Smooth muscle cell (in vitro differentiated cells): ENCODE results near the gene KCNJ6. TPM values are rescaled to one million over a fixed set of nuclear protein-coding genes. Genes with fewer than 3 reads are reported as not detected.

Experiments used
- DNase-seq: peaks from one replicate; lab custom pipeline; 2025; ENCODE audit not compliant: unreplicated experiment; lab: John Stamatoyannopoulos, UW
- H2AFZ ChIP-seq: fragments of 200-600 bp; sonication (generic); 2 replicates; pipeline ENCODE4 v1.6.0; 2016; ENCODE audit warnings: antibody characterized with exemption, low read depth, mild to moderate bottlenecking
- H3F3A ChIP-seq: fragments of 200-600 bp; sonication (generic); 2 replicates; pipeline ENCODE4 v1.6.0; 2017; ENCODE audit warnings: antibody characterized with exemption, low read depth
- H3K27ac ChIP-seq: fragments of 200-600 bp; sonication (generic); 2 replicates; pipeline ENCODE4 v1.5.1; 2016; ENCODE audit warnings: low read depth, mild to moderate bottlenecking
- H3K27me3 ChIP-seq: fragments of 200-600 bp; sonication (generic); 2 replicates; pipeline ENCODE4 v1.6.1; 2016; ENCODE audit warnings: low read depth, mild to moderate bottlenecking
- H3K36me3 ChIP-seq: fragments of 200-600 bp; sonication (generic); 2 replicates; pipeline ENCODE4 v1.5.1; 2016; ENCODE audit warnings: low read depth
- H3K4me1 ChIP-seq: fragments of 200-600 bp; sonication (generic); 2 replicates; pipeline ENCODE4 v1.5.1; 2016; ENCODE audit warnings: low read depth
- H3K4me2 ChIP-seq: fragments of 200-600 bp; sonication (generic); 2 replicates; pipeline ENCODE4 v1.6.0; 2016; ENCODE audit warnings: mild to moderate bottlenecking
- H3K4me3 ChIP-seq: fragments of 200-600 bp; sonication (generic); 2 replicates; pipeline ENCODE4 v1.5.1; 2016; ENCODE audit warnings: mild to moderate bottlenecking
- H3K79me2 ChIP-seq: fragments of 200-600 bp; sonication (generic); 2 replicates; pipeline ENCODE4 v1.6.0; 2016; ENCODE audit warnings: low read depth, mild to moderate bottlenecking
- H3K9ac ChIP-seq: fragments of 200-600 bp; sonication (generic); 2 replicates; pipeline ENCODE4 v1.6.0; 2016; ENCODE audit warnings: low read depth
- H3K9me3 ChIP-seq: fragments of 200-600 bp; sonication (generic); replicated peaks from 2 replicates; pipeline ENCODE4 v1.5.1; 2016; ENCODE audit warnings: low read depth
- H4K20me1 ChIP-seq: fragments of 200-600 bp; sonication (generic); 2 replicates; pipeline ENCODE4 v1.6.0; 2016; ENCODE audit warnings: low read depth
- CTCF ChIP-seq: fragments of 200-600 bp; sonication (generic); IDR thresholded peaks from 2 replicates; pipeline ENCODE4 v1.5.1; 2017; ENCODE audit warnings: borderline replicate concordance, mild to moderate bottlenecking, antibody characterized with exemption; ENCODE audit not compliant: insufficient read depth, poor library complexity, severe bottlenecking
- WGBS: methylation state at CpG from one replicate; pipeline ENCODE4 v1.1.7; 2016; ENCODE audit warnings: low lambda C conversion rate; 5-methylcytosine and 5-hydroxymethylcytosine counted together
- polyA plus RNA-seq: library from polyadenylated mRNA; unstranded; fragments of >200 nt; fragmentation: Nextera tagmentation; extraction: Ambion mirVana; gene quantifications from 2 replicates; pipeline ENCODE4 v1.2.1, GENCODE V29; 2016
- total RNA-seq: library from RNA; depleted of rRNA; stranded (reverse); fragments of >200 nt; gene quantifications from 2 replicates; pipeline ENCODE4 v1.2.3, GENCODE V29; 2014

The KCNJ6 gene
- total and polyA plus RNA-seq, 2 experiments from 2014 or later: 0.15 to 0.27 TPM

GRCh38 chr21:37566790-37567615 lies 349.3 kb downstream of the KCNJ6 start:
- no peak overlapping the region for H3K9ac ChIP-seq
- H3K36me3 ChIP-seq: no peaks in the 10 kb centered on the region
- no peak for TF ChIP-seq CTCF
- no peaks in the 10 kb centered on the region for H3K9me3 ChIP-seq
- H3K4me1 ChIP-seq: peaks cover 8% of the 10 kb centered on the region
- H2AFZ ChIP-seq: no peak overlapping the region
- H3K4me3 ChIP-seq: no peak overlapping the region
- no peak overlapping the region for H3K27ac ChIP-seq
- WGBS: 89% methylated on average over 14 of the region's 14 CpGs
- no peaks in the 10 kb centered on the region for H4K20me1 ChIP-seq
- no peaks in the 10 kb centered on the region for H3K79me2 ChIP-seq
- DNase-seq: no peak
- H3K27me3 ChIP-seq: no peaks in the 10 kb centered on the region
- H3K4me2 ChIP-seq: no peak overlapping the region
- H3F3A ChIP-seq: no peaks in the 10 kb centered on the region

- no peak for TF ChIP-seq CTCF
- no peak overlapping the region for H2AFZ ChIP-seq
- H3K4me3 ChIP-seq: peak overlapping the region; percentile 28
- DNase-seq: no peak
- H3K4me2 ChIP-seq: peak overlapping the region; percentile 84
- peaks cover 8% of the 10 kb centered on the region for H3K4me1 ChIP-seq
- H3K9ac ChIP-seq: peak overlapping the region; percentile 95
- WGBS: 80% methylated on average over 14 of the region's 14 CpGs
- H3K79me2 ChIP-seq: no peaks in the 10 kb centered on the region
- peak overlapping the region; percentile 96 for H3K27ac ChIP-seq
- H3K36me3 ChIP-seq: no peaks in the 10 kb centered on the region
- no peaks in the 10 kb centered on the region for H3K9me3 ChIP-seq
- H4K20me1 ChIP-seq: no peaks in the 10 kb centered on the region
- H3F3A ChIP-seq: no peaks in the 10 kb centered on the region
- H3K27me3 ChIP-seq: no peaks in the 10 kb centered on the region
Measured at GRCh38 chr21:37565530-37566223, 350.6 kb downstream of the KCNJ6 start.

GRCh38 chr21:37564924-37565529 lies 351.2 kb downstream of the KCNJ6 start:
- peak overlapping the region; percentile 28 for H3K4me3 ChIP-seq
- H3F3A ChIP-seq: no peaks in the 10 kb centered on the region
- WGBS: 39% methylated on average over 12 of the region's 12 CpGs

More at GRCh38 chr21:37564924-37565529, 351.2 kb downstream of the KCNJ6 start:
- no peaks in the 10 kb centered on the region for H4K20me1 ChIP-seq
- H3K36me3 ChIP-seq: no peaks in the 10 kb centered on the region
- DNase-seq: no peak
- no peak for TF ChIP-seq CTCF
- H3K4me2 ChIP-seq: peak overlapping the region; percentile 84
- no peaks in the 10 kb centered on the region for H3K79me2 ChIP-seq
- no peaks in the 10 kb centered on the region for H3K27me3 ChIP-seq
- H3K4me1 ChIP-seq: peaks cover 8% of the 10 kb centered on the region
- H2AFZ ChIP-seq: no peak overlapping the region
- peak overlapping the region; percentile 95 for H3K9ac ChIP-seq
- H3K27ac ChIP-seq: peak overlapping the region; percentile 96
- no peaks in the 10 kb centered on the region for H3K9me3 ChIP-seq
